Measurements from ENCODE around the gene TBC1D8. TPM values are rescaled to one million over a fixed set of nuclear protein-coding genes. Genes with fewer than 3 reads are reported as not detected.
A peak's percentile ranks its signal among the peaks of the same experiment; 100 is the strongest.

TBC1D8 gene
- total RNA-seq, 1 donor from 2014 or later, result 16.3 TPM

DNA sequence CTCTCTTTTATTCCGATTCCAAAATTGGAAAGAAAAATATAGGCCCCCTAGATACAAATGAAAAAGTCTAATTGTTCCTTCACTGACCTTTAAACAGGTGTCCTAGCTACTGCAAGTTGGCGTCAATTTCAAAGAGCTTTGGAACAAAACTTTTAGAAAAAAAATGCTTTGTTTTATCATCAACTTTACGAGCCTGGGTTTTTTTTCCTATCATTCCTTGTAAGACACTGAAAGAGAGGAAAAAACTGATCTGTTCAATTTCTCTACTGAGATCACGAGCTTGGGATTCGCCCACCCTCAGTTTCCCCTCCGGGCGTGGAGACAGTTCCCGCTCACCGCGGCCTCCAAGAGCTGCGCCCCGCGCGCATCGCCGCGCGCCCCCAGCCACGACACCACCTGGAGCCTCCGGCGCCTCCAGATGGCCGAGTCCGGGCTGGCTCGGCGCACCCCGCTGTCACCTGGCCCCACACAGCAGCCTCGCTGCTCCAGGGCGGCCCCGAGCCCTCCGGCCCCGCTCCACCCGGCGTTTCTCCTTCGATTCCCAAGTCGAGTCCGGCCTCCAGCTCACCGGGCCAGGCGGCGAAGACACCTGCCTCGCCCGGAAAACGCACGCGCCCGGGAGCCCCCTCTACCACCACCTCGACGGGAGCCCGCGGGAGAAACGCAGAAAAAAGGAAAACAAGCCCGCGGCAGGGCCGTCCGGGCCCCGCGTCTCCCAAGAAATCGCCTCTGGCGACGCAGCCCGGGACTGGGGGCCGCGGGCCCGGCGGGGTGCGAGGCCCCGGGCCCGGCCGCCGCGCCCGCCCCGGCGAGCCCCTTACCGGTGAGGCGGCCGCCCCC, 656 bp downstream of the TBC1D8 start:
- DNase-seq (ENCODE audit: extremely low spot score, unreplicated experiment), result no peak
- Mint-ChIP-seq H3K9me3 (ENCODE audit: unreplicated experiment) (no peaks in the 10 kb centered on the region), H3K36me3 (ENCODE audit: unreplicated experiment) (peaks cover 2% of the 10 kb centered on the region), H3K4me3 (ENCODE audit: unreplicated experiment) (peak overlapping the region; percentile 80), H3K27me3 (ENCODE audit: unreplicated experiment) (no peaks in the 10 kb centered on the region), H3K27ac (ENCODE audit: unreplicated experiment) (peak overlapping the region; percentile 28), H3K4me1 (ENCODE audit: unreplicated experiment) (peaks cover 38% of the 10 kb centered on the region)
- TF ChIP-seq, protein P1, sequence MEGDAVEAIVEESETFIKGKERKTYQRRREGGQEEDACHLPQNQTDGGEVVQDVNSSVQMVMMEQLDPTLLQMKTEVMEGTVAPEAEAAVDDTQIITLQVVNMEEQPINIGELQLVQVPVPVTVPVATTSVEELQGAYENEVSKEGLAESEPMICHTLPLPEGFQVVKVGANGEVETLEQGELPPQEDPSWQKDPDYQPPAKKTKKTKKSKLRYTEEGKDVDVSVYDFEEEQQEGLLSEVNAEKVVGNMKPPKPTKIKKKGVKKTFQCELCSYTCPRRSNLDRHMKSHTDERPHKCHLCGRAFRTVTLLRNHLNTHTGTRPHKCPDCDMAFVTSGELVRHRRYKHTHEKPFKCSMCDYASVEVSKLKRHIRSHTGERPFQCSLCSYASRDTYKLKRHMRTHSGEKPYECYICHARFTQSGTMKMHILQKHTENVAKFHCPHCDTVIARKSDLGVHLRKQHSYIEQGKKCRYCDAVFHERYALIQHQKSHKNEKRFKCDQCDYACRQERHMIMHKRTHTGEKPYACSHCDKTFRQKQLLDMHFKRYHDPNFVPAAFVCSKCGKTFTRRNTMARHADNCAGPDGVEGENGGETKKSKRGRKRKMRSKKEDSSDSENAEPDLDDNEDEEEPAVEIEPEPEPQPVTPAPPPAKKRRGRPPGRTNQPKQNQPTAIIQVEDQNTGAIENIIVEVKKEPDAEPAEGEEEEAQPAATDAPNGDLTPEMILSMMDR (IDR thresholded peaks at IDR 0.05), result no peak

GRCh38 chr2:101149241-101150192, 1.7 kb downstream of the TBC1D8 start:
- H3K4me3 Mint-ChIP-seq (ENCODE audit: unreplicated experiment), result peak overlapping the region; percentile 80
- H3K9me3 Mint-ChIP-seq (ENCODE audit: unreplicated experiment), result no peaks in the 10 kb centered on the region
- peaks cover 2% of the 10 kb centered on the region for H3K36me3 Mint-ChIP-seq (ENCODE audit: unreplicated experiment)
- H3K27ac Mint-ChIP-seq (ENCODE audit: unreplicated experiment), result no peak overlapping the region
- TF ChIP-seq, protein P1 (IDR thresholded peaks at IDR 0.05), result no peak
- no peaks in the 10 kb centered on the region for H3K27me3 Mint-ChIP-seq (ENCODE audit: unreplicated experiment)
- DNase-seq (ENCODE audit: extremely low spot score, unreplicated experiment), result no peak
- H3K4me1 Mint-ChIP-seq (ENCODE audit: unreplicated experiment), result peaks cover 41% of the 10 kb centered on the region

GRCh38 chr2:101148777-101149176, 2.4 kb downstream of the TBC1D8 start:
- no peaks in the 10 kb centered on the region for H3K9me3 Mint-ChIP-seq (ENCODE audit: unreplicated experiment)
- H3K4me3 Mint-ChIP-seq (ENCODE audit: unreplicated experiment), result no peak overlapping the region
- peaks cover 47% of the 10 kb centered on the region for H3K4me1 Mint-ChIP-seq (ENCODE audit: unreplicated experiment)
- H3K27me3 Mint-ChIP-seq (ENCODE audit: unreplicated experiment), result no peaks in the 10 kb centered on the region
- peaks cover 2% of the 10 kb centered on the region for H3K36me3 Mint-ChIP-seq (ENCODE audit: unreplicated experiment)
- TF ChIP-seq, protein P1 (IDR thresholded peaks at IDR 0.05), result no peak
- DNase-seq (ENCODE audit: extremely low spot score, unreplicated experiment), result no peak
- no peak overlapping the region for H3K27ac Mint-ChIP-seq (ENCODE audit: unreplicated experiment)

DNA sequence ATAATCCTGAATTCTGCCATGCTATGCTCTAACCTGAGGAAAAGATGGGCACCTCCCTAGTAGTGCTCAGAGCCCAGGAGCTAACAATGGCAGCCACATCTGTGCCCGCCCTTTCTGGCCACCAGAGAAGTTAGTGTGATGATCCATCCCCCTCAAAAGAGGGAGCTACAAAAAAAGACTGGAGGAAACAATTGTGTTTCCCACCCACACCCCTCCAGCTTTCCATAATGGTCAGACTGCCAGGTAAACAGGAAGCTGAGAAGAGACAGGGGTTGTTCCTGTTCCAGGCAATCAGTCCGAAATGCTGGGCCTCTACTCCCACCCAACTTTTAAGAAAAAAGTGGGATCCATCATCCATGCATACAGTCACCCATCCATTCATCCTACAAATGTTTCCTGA, 3.2 kb downstream of the TBC1D8 start:
- TF ChIP-seq, protein P1 (IDR thresholded peaks at IDR 0.05), result no peak
- peaks cover 44% of the 10 kb centered on the region for H3K4me1 Mint-ChIP-seq (ENCODE audit: unreplicated experiment)
- no peaks in the 10 kb centered on the region for H3K9me3 Mint-ChIP-seq (ENCODE audit: unreplicated experiment)
- H3K36me3 Mint-ChIP-seq (ENCODE audit: unreplicated experiment), result peaks cover 2% of the 10 kb centered on the region
- no peak for DNase-seq (ENCODE audit: extremely low spot score, unreplicated experiment)
- no peak overlapping the region for H3K27ac Mint-ChIP-seq (ENCODE audit: unreplicated experiment)
- H3K27me3 Mint-ChIP-seq (ENCODE audit: unreplicated experiment), result no peaks in the 10 kb centered on the region
- H3K4me3 Mint-ChIP-seq (ENCODE audit: unreplicated experiment), result no peak overlapping the region

GRCh38 chr2:101147062-101147461, 4.1 kb downstream of the TBC1D8 start:
- H3K27me3 Mint-ChIP-seq (ENCODE audit: unreplicated experiment), result no peaks in the 10 kb centered on the region
- DNase-seq (ENCODE audit: extremely low spot score, unreplicated experiment), result no peak
- H3K36me3 Mint-ChIP-seq (ENCODE audit: unreplicated experiment), result peaks cover 2% of the 10 kb centered on the region
- TF ChIP-seq, protein P1 (IDR thresholded peaks at IDR 0.05), result no peak
- no peaks in the 10 kb centered on the region for H3K9me3 Mint-ChIP-seq (ENCODE audit: unreplicated experiment)
- H3K4me1 Mint-ChIP-seq (ENCODE audit: unreplicated experiment), result peaks cover 35% of the 10 kb centered on the region
- no peak overlapping the region for H3K27ac Mint-ChIP-seq (ENCODE audit: unreplicated experiment)
- H3K4me3 Mint-ChIP-seq (ENCODE audit: unreplicated experiment), result no peak overlapping the region
